ENCODE results near the gene TRIM26.

The TRIM26 gene

GRCh38 chr6:30200551-30201281, 12.5 kb downstream of the TRIM26 start:
- no peak for TF ChIP-seq CTCF (IDR thresholded peaks at IDR 0.05; ENCODE audit: insufficient read depth, low read depth, low read length, missing control alignments)
- no peak overlapping the region for H3K4me3 ChIP-seq (ENCODE audit: low read length)
- DNase-seq (ENCODE audit: low read depth) = no peak

GRCh38 chr6:30198166-30199084, 14.8 kb downstream of the TRIM26 start:
- no peak overlapping the region for H3K4me3 ChIP-seq (ENCODE audit: low read length)
- DNase-seq (ENCODE audit: low read depth) = no peak
- TF ChIP-seq CTCF (IDR thresholded peaks at IDR 0.05; ENCODE audit: insufficient read depth, low read depth, low read length, missing control alignments) = no peak

- TF ChIP-seq CTCF (IDR thresholded peaks at IDR 0.05; ENCODE audit: insufficient read depth, low read depth, low read length, missing control alignments) = no peak
- no peak overlapping the region for H3K4me3 ChIP-seq (ENCODE audit: low read length)
- no peak for DNase-seq (ENCODE audit: low read depth)
Observed at GRCh38 chr6:30196376-30196775, 16.8 kb downstream of the TRIM26 start.

- TF ChIP-seq CTCF (IDR thresholded peaks at IDR 0.05; ENCODE audit: insufficient read depth, low read depth, low read length, missing control alignments) = no peak
- H3K4me3 ChIP-seq (ENCODE audit: low read length) = no peak overlapping the region
- no peak for DNase-seq (ENCODE audit: low read depth)
Observed at GRCh38 chr6:30195951-30196350, 17.3 kb downstream of the TRIM26 start.

- TF ChIP-seq CTCF (IDR thresholded peaks at IDR 0.05; ENCODE audit: insufficient read depth, low read depth, low read length, missing control alignments) = no peak
- no peak overlapping the region for H3K4me3 ChIP-seq (ENCODE audit: low read length)
- DNase-seq (ENCODE audit: low read depth) = no peak
Observed at GRCh38 chr6:30194797-30195690, 18.2 kb downstream of the TRIM26 start.

GRCh38 chr6:30192076-30192475, 21.1 kb downstream of the TRIM26 start:
- DNase-seq (ENCODE audit: low read depth) = no peak
- no peak for TF ChIP-seq CTCF (IDR thresholded peaks at IDR 0.05; ENCODE audit: insufficient read depth, low read depth, low read length, missing control alignments)

More at GRCh38 chr6:30192076-30192475, 21.1 kb downstream of the TRIM26 start:
- H3K4me3 ChIP-seq (ENCODE audit: low read length) = no peak overlapping the region

All from epithelial cell of esophagus (primary cell).